ENCODE results near the gene CASP8. TPM values are rescaled to one million over a fixed set of nuclear protein-coding genes. Genes with fewer than 3 reads are reported as not detected.

Gene CASP8
- total RNA-seq, 1 experiment from 2014 or later: 34.8 TPM

GRCh38 chr2:201231781-201232466 is 28.4 kb upstream of the CASP8 start:
- peaks cover 28% of the 10 kb centered on the region for H3K4me1 ChIP-seq (ENCODE audit: control insufficient read depth, insufficient read depth, low read length)
- no TSS peak for BruUV-seq (replicated peaks)
- TF ChIP-seq CTCF (IDR thresholded peaks at IDR 0.05) (peak; percentile 97), SIN3A (IDR thresholded peaks at IDR 0.05; ENCODE audit: borderline replicate concordance, insufficient read depth, low read depth, low read length) (no peak)
- no peaks in the 10 kb centered on the region for H3K9me3 ChIP-seq (ENCODE audit: control insufficient read depth, insufficient read depth, low read depth, low read length)
- H3K36me3 ChIP-seq (ENCODE audit: control insufficient read depth, insufficient read depth, low read length): no peaks in the 10 kb centered on the region; the same call in none of the 2 replicates
- no peaks in the 10 kb centered on the region for H3K27me3 ChIP-seq (ENCODE audit: control insufficient read depth, insufficient read depth, low read length)
- ChIA-PET POLR2A (interaction anchor here (0.6 to 1.2 kb wide), 3 partner anchors 24 to 1038 kb away, joined by 4 to 7 read pairs (median 4); no protein-coding TSS in a partner anchor), CTCF (interaction anchor here (0.5 to 2.3 kb wide), 4 partner anchors 14 to 310 kb away, joined by 4 to 12 read pairs (median 7); partner anchors contain the start of gene CASP10)
- in situ Hi-C loops (cut with HindIII; ENCODE audit: low pct_unique_long_range_greater_than_20kb, low sequenced_read_pairs): no loop called here
- peak overlapping the region; percentile 97 for H3K27ac ChIP-seq (ENCODE audit: low read length)
- DNase-seq (ENCODE audit: low read depth, low spot score) (peak; percentile 79), ATAC-seq (peak; percentile 65)
- intact Hi-C loops (cut with micrococcal nuclease; ENCODE audit: unreplicated experiment): loop anchor here (10.0 kb wide), 1 partner anchor 393 kb away; no protein-coding TSS in a partner anchor
- peak overlapping the region in 1 of 2 experiments; percentile 14; a peak in 1 of 4 replicates for H3K4me3 ChIP-seq (ENCODE audit: low read depth in 2 of 2, low read length in 2 of 2)

- no TSS peak for BruUV-seq (replicated peaks)
- peak overlapping the region in 1 of 2 experiments; percentile 96; a peak in 1 of 4 replicates for H3K4me3 ChIP-seq (ENCODE audit: low read depth in 2 of 2, low read length in 2 of 2)
Measured at GRCh38 chr2:201232467-201232815, 27.9 kb upstream of the CASP8 start.

More at GRCh38 chr2:201232467-201232815, 27.9 kb upstream of the CASP8 start:
- no peaks in the 10 kb centered on the region; the same call in none of the 2 replicates for H3K36me3 ChIP-seq (ENCODE audit: control insufficient read depth, insufficient read depth, low read length)
- no peaks in the 10 kb centered on the region for H3K9me3 ChIP-seq (ENCODE audit: control insufficient read depth, insufficient read depth, low read depth, low read length)
- CTCF ChIA-PET: interaction anchor here (0.6 to 2.3 kb wide), 3 partner anchors 40 to 310 kb away, joined by 3 to 12 read pairs (median 7); partner anchors contain the start of gene CASP10
- intact Hi-C loops (cut with micrococcal nuclease; ENCODE audit: unreplicated experiment): loop anchor here (10.0 kb wide), 1 partner anchor 392 kb away; no protein-coding TSS in a partner anchor
- TF ChIP-seq SIN3A (IDR thresholded peaks at IDR 0.05; ENCODE audit: borderline replicate concordance, insufficient read depth, low read depth, low read length): no peak
- peak; percentile 11 for TF ChIP-seq CTCF (IDR thresholded peaks at IDR 0.05)
- H3K4me1 ChIP-seq (ENCODE audit: control insufficient read depth, insufficient read depth, low read length): peaks cover 28% of the 10 kb centered on the region
- peak overlapping the region; percentile 97 for H3K27ac ChIP-seq (ENCODE audit: low read length)
- ATAC-seq (no peak), DNase-seq (ENCODE audit: low read depth, low spot score) (no peak)
- POLR2A ChIA-PET: interaction anchor here (0.6 to 1.2 kb wide), 3 partner anchors 23 to 1037 kb away, joined by 4 to 7 read pairs (median 4); no protein-coding TSS in a partner anchor
- H3K27me3 ChIP-seq (ENCODE audit: control insufficient read depth, insufficient read depth, low read length): no peaks in the 10 kb centered on the region
- in situ Hi-C loops (cut with HindIII; ENCODE audit: low pct_unique_long_range_greater_than_20kb, low sequenced_read_pairs): no loop called here

Measured in Panc1 (cell line).